Measurements from ENCODE around the gene ZNF445.
"Not testable (repeated sequence)": the region's sequence is repeated elsewhere in the genome, so short reads cannot be mapped to it uniquely, and the experiment has no call there.

ZNF445 gene

DNA sequence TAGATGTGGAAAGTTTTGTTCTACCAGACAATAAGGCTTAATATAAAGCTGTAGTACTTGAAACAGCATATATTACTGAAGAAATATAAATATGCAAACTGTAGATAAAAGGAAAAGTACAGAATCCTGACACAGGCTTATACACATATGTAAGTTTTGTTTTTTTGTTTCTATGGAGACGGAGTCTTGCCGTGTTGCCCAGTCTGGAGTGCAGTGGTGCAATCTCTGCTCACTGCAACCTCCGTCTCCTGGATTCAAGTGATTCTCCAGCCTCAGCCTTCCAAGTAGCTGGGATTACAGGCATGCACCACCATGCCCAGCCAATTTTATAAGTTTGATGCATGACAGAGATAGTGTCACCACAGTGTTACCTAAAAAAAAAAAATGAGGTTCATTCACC is 29.1 kb upstream of the ZNF445 start:
- no peak overlapping the region for H3K27ac ChIP-seq (ENCODE audit: low read depth, low read length)
- no peaks in the 10 kb centered on the region for H3K27me3 ChIP-seq (ENCODE audit: insufficient read depth, low read length)
- H2AFZ ChIP-seq (ENCODE audit: low read length, unreplicated experiment): no peak overlapping the region
- peaks cover 6% of the 10 kb centered on the region for H3K4me1 ChIP-seq (ENCODE audit: control insufficient read depth, insufficient read depth, low read length, unreplicated experiment)
- peaks cover 19% of the 10 kb centered on the region for H3K79me2 ChIP-seq (ENCODE audit: control insufficient read depth, insufficient read depth, low read length, unreplicated experiment)
- peaks cover 5% of the 10 kb centered on the region for H3K36me3 ChIP-seq (ENCODE audit: insufficient read depth, low read length)
- H3K4me3 ChIP-seq (ENCODE audit: low read depth, low read length): no peak overlapping the region

GRCh38 chr3:44504566-44504965 is 27.1 kb upstream of the ZNF445 start:
- peaks cover 5% of the 10 kb centered on the region for H3K4me1 ChIP-seq (ENCODE audit: control insufficient read depth, insufficient read depth, low read length, unreplicated experiment)
- no peak overlapping the region for H3K4me3 ChIP-seq (ENCODE audit: low read depth, low read length)
- H3K27ac ChIP-seq (ENCODE audit: low read depth, low read length): no peak overlapping the region
- H2AFZ ChIP-seq (ENCODE audit: low read length, unreplicated experiment): no peak overlapping the region
- no peaks in the 10 kb centered on the region for H3K27me3 ChIP-seq (ENCODE audit: insufficient read depth, low read length)
- H3K36me3 ChIP-seq (ENCODE audit: insufficient read depth, low read length): peaks cover 21% of the 10 kb centered on the region
- H3K79me2 ChIP-seq (ENCODE audit: control insufficient read depth, insufficient read depth, low read length, unreplicated experiment): peaks cover 12% of the 10 kb centered on the region

DNA sequence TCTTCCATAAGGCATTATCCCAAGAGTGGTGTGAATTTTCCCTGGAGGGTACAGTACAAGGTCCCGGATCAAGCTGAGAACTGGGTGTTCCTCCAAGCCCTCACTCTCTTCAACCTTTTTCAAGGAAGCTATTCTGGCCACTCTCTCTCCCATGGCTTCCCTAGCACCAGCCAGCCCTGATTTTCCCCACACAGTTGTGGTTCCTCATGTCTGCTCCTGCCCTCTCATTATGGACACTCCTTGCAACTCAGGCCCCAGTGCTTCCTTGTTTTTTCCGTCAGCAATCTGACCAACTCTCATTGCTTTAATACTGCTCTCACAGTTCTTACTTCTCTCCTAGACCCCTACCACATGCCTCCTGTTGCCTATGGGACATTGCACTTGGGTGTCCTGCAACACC is 25.7 kb upstream of the ZNF445 start:
- H3K79me2 ChIP-seq (ENCODE audit: control insufficient read depth, insufficient read depth, low read length, unreplicated experiment); H3K27ac ChIP-seq (ENCODE audit: low read depth, low read length): not testable (repeated sequence)
- peaks cover 33% of the 10 kb centered on the region for H3K36me3 ChIP-seq (ENCODE audit: insufficient read depth, low read length)

GRCh38 chr3:44501971-44502370 is 24.5 kb upstream of the ZNF445 start:
- Histone ChIP-seq H3K36me3 (ENCODE audit: insufficient read depth, low read length) (peaks cover 33% of the 10 kb centered on the region), H3K79me2 (ENCODE audit: control insufficient read depth, insufficient read depth, low read length, unreplicated experiment) (peaks cover 1% of the 10 kb centered on the region)

More for the DNA sequence above, 25.7 kb upstream of the ZNF445 start:
- not testable (repeated sequence) for H3K4me1 ChIP-seq (ENCODE audit: control insufficient read depth, insufficient read depth, low read length, unreplicated experiment); H2AFZ ChIP-seq (ENCODE audit: low read length, unreplicated experiment); H3K27me3 ChIP-seq (ENCODE audit: insufficient read depth, low read length); H3K4me3 ChIP-seq (ENCODE audit: low read depth, low read length)

DNA sequence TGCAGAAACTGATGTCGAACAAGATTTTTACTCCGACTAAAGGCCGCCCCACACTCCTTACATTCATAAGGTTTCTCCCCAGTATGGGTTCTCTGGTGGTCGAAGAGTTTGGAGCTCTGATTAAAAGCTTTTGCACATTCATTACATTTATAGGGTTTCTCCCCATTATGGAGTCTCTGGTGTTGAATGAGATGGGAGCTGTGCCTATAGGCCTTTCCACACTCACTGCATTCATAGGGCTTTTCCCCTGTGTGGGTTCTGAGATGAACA is 22.4 kb upstream of the ZNF445 start:
- not testable (repeated sequence) for H2AFZ ChIP-seq (ENCODE audit: low read length, unreplicated experiment); H3K27ac ChIP-seq (ENCODE audit: low read depth, low read length); H3K79me2 ChIP-seq (ENCODE audit: control insufficient read depth, insufficient read depth, low read length, unreplicated experiment); H3K27me3 ChIP-seq (ENCODE audit: insufficient read depth, low read length); H3K4me3 ChIP-seq (ENCODE audit: low read depth, low read length); H3K4me1 ChIP-seq (ENCODE audit: control insufficient read depth, insufficient read depth, low read length, unreplicated experiment)
- peaks cover 33% of the 10 kb centered on the region for H3K36me3 ChIP-seq (ENCODE audit: insufficient read depth, low read length)

More at GRCh38 chr3:44501971-44502370, 24.5 kb upstream of the ZNF445 start:
- Histone ChIP-seq H3K27ac (ENCODE audit: low read depth, low read length) (no peak overlapping the region), H3K4me3 (ENCODE audit: low read depth, low read length) (no peak overlapping the region), H3K4me1 (ENCODE audit: control insufficient read depth, insufficient read depth, low read length, unreplicated experiment) (no peaks in the 10 kb centered on the region), H3K27me3 (ENCODE audit: insufficient read depth, low read length) (no peaks in the 10 kb centered on the region), H2AFZ (ENCODE audit: low read length, unreplicated experiment) (no peak overlapping the region)

DNA sequence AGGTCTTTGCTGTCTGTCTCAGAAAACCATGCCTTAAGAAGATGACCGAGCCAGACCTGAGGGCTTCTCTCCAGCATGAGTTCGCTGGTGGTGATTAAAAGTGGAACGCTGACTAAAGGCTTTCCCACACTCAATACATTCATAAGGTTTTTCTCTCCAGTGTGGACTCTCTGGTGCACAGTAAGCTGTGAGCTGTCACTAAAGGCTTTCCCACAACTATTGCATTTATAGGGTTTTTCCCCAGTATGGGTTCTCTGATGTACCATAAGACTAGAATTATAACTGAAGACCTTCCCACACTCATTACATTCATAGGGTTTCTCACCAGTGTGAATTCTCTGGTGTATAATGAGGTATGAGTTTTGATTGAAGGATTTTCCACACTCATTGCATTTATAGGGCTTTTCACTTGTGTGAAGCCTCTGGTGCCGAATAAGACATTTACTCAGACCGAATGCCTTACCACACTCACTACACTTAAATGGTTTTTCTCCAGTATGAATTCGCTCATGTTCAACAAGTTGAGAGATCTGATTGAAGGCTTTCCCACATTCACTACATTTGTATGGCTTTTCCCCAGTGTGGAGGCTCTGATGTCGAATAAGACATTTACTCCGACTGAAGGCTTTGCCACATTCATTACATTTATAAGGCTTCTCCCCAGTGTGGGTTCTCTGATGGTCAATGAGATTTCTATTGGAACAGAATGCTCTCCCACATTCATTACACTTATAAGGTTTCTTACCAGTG is 21.9 kb upstream of the ZNF445 start:
- H3K4me3 ChIP-seq (ENCODE audit: low read depth, low read length): no peak overlapping the region
- H2AFZ ChIP-seq (ENCODE audit: low read length, unreplicated experiment): no peak overlapping the region
- peaks cover 33% of the 10 kb centered on the region for H3K36me3 ChIP-seq (ENCODE audit: insufficient read depth, low read length)

DNA sequence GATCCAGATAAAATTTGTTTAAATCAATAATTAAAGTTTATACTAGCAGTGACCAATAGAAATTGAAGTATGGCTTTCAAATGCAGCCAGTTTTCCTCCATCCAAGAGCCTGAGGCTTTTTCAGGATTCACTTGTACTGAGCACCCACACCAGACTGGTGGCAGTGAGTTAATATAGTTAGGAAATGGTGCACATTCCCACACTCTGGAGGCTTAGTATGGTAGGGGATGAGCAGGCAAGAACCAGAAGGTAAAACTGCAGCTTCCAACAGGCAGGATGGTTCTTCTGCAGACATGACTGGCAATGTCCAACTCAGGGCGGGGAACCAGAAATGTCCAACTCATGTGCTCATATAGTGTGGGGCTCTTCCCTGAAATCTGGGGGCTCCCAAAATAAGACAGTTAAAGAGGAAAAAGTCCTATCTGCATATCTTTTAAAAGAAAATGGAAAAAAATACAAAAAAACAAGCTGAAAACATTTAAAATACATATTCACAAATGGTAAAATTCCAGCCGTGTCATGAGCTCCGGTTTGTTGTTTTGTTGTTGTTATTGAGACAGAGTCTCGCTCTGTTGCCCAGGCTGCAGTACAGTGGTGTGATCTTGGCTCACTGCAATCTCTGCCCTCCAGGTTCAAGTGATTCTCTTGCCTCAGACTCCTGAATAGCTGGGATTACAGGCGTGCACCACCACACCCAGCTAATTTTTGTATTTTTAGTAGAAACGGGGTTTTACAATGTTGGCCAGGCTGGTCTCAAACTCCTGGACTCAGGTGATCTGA is 18.4 kb upstream of the ZNF445 start:
- H2AFZ ChIP-seq (ENCODE audit: low read length, unreplicated experiment): no peak overlapping the region
- H3K36me3 ChIP-seq (ENCODE audit: insufficient read depth, low read length): peaks cover 27% of the 10 kb centered on the region
- H3K4me3 ChIP-seq (ENCODE audit: low read depth, low read length): no peak overlapping the region
- no peaks in the 10 kb centered on the region for H3K4me1 ChIP-seq (ENCODE audit: control insufficient read depth, insufficient read depth, low read length, unreplicated experiment)
- no peaks in the 10 kb centered on the region for H3K27me3 ChIP-seq (ENCODE audit: insufficient read depth, low read length)
- no peaks in the 10 kb centered on the region for H3K79me2 ChIP-seq (ENCODE audit: control insufficient read depth, insufficient read depth, low read length, unreplicated experiment)
- no peak overlapping the region for H3K27ac ChIP-seq (ENCODE audit: low read depth, low read length)

More for the DNA sequence above, 21.9 kb upstream of the ZNF445 start:
- no peaks in the 10 kb centered on the region for H3K27me3 ChIP-seq (ENCODE audit: insufficient read depth, low read length)
- no peaks in the 10 kb centered on the region for H3K4me1 ChIP-seq (ENCODE audit: control insufficient read depth, insufficient read depth, low read length, unreplicated experiment)
- no peaks in the 10 kb centered on the region for H3K79me2 ChIP-seq (ENCODE audit: control insufficient read depth, insufficient read depth, low read length, unreplicated experiment)
- H3K27ac ChIP-seq (ENCODE audit: low read depth, low read length): no peak overlapping the region

DNA sequence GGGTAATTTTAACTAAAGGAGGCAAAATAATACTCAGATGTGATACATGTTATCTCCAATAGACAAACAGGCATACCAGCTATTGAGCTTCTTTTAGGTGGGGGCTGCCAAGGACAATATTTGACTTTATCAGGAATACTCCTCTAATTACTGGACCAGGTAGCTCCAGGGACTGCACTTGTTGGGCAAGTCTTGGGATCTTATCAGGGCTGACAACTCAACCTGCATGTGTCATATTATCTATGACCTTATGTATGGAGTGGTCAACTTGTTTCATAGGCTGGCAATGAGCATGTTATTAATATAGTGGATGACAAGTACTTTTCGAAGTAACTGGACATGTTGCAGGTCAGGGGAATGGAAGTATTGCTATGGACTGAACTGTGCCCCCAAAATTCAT is 15.0 kb upstream of the ZNF445 start:
- H3K4me3 ChIP-seq (ENCODE audit: low read depth, low read length): no peak overlapping the region
- H3K36me3 ChIP-seq (ENCODE audit: insufficient read depth, low read length): peaks cover 5% of the 10 kb centered on the region; the same call in 1 of the 2 replicates
- H2AFZ ChIP-seq (ENCODE audit: low read length, unreplicated experiment): no peak overlapping the region
- H3K4me1 ChIP-seq (ENCODE audit: control insufficient read depth, insufficient read depth, low read length, unreplicated experiment): no peaks in the 10 kb centered on the region
- H3K79me2 ChIP-seq (ENCODE audit: control insufficient read depth, insufficient read depth, low read length, unreplicated experiment): no peaks in the 10 kb centered on the region
- H3K27me3 ChIP-seq (ENCODE audit: insufficient read depth, low read length): no peaks in the 10 kb centered on the region
- no peak overlapping the region for H3K27ac ChIP-seq (ENCODE audit: low read depth, low read length)

DNA sequence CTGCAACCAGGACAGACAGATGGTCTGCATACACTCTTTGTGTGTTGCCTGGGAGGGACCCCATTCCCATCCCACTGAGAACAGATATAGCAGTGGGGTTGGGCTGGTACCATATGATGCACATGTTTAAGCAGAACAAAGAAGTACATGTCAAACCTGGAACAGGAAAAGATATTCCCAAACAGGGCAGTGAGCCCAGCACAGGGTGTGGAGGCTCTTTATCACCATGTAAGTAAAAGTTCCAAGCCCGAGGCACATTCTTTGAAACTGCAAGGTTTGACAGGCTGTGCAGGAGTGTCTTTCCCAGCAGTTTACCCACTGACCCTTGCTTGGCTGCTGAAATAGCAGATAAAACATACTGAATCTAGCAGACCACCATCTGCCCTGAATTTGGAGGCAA is 5.3 kb upstream of the ZNF445 start:
- no peaks in the 10 kb centered on the region for H3K27me3 ChIP-seq (ENCODE audit: insufficient read depth, low read length)
- no peak overlapping the region for H3K4me3 ChIP-seq (ENCODE audit: low read depth, low read length)
- peaks cover 6% of the 10 kb centered on the region for H3K4me1 ChIP-seq (ENCODE audit: control insufficient read depth, insufficient read depth, low read length, unreplicated experiment)
- no peaks in the 10 kb centered on the region for H3K79me2 ChIP-seq (ENCODE audit: control insufficient read depth, insufficient read depth, low read length, unreplicated experiment)
- no peaks in the 10 kb centered on the region for H3K36me3 ChIP-seq (ENCODE audit: insufficient read depth, low read length)
- no peak overlapping the region for H2AFZ ChIP-seq (ENCODE audit: low read length, unreplicated experiment)
- H3K27ac ChIP-seq (ENCODE audit: low read depth, low read length): no peak overlapping the region

GRCh38 chr3:44478606-44479094 is 1.2 kb upstream of the ZNF445 start:
- Histone ChIP-seq H3K36me3 (ENCODE audit: insufficient read depth, low read length) (no peaks in the 10 kb centered on the region), H3K4me1 (ENCODE audit: control insufficient read depth, insufficient read depth, low read length, unreplicated experiment) (peaks cover 6% of the 10 kb centered on the region), H2AFZ (ENCODE audit: low read length, unreplicated experiment) (peak overlapping the region; percentile 84), H3K27me3 (ENCODE audit: insufficient read depth, low read length) (no peaks in the 10 kb centered on the region), H3K79me2 (ENCODE audit: control insufficient read depth, insufficient read depth, low read length, unreplicated experiment) (peaks cover 32% of the 10 kb centered on the region), H3K4me3 (ENCODE audit: low read depth, low read length) (no peak overlapping the region), H3K27ac (ENCODE audit: low read depth, low read length) (no peak overlapping the region)

- Histone ChIP-seq H2AFZ (ENCODE audit: low read length, unreplicated experiment) (peak overlapping the region; percentile 84), H3K27me3 (ENCODE audit: insufficient read depth, low read length) (no peaks in the 10 kb centered on the region), H3K4me3 (ENCODE audit: low read depth, low read length) (peak overlapping the region; percentile 91), H3K4me1 (ENCODE audit: control insufficient read depth, insufficient read depth, low read length, unreplicated experiment) (peaks cover 6% of the 10 kb centered on the region), H3K27ac (ENCODE audit: low read depth, low read length) (no peak overlapping the region), H3K36me3 (ENCODE audit: insufficient read depth, low read length) (no peaks in the 10 kb centered on the region), H3K79me2 (ENCODE audit: control insufficient read depth, insufficient read depth, low read length, unreplicated experiment) (peaks cover 35% of the 10 kb centered on the region)
These were observed 592 bp upstream of the ZNF445 start for GRCh38 chr3:44478055-44478468.

All from ACC112 (cell line).